Measurements from ENCODE around the gene TM7SF2.

The TM7SF2 gene

GRCh38 chr11:65087827-65088226 is 23.8 kb upstream of the TM7SF2 start:
- peaks cover 28% of the 10 kb centered on the region for H3K79me2 ChIP-seq (ENCODE audit: low read length)
- H2AFZ ChIP-seq (ENCODE audit: low read depth, low read length): no peak overlapping the region
- peaks cover 2% of the 10 kb centered on the region; the same call in 1 of the 2 replicates for H4K20me1 ChIP-seq (ENCODE audit: insufficient read depth, low read length)
- H3K27ac ChIP-seq (ENCODE audit: low read length): no peak overlapping the region
- no peak overlapping the region for H3K4me3 ChIP-seq (ENCODE audit: low read length)
- H3K9me3 ChIP-seq (ENCODE audit: insufficient read depth, low read length): no peaks in the 10 kb centered on the region
- H3K4me1 ChIP-seq (ENCODE audit: low read length): peaks cover 18% of the 10 kb centered on the region
- H3K36me3 ChIP-seq (replicated peaks; ENCODE audit: low read depth, low read length): peaks cover 31% of the 10 kb centered on the region
- H3K9ac ChIP-seq (ENCODE audit: low read length): no peak overlapping the region
- no peaks in the 10 kb centered on the region for H3K27me3 ChIP-seq (ENCODE audit: low read depth, low read length)
- H3K4me2 ChIP-seq (ENCODE audit: low read length): no peak overlapping the region
- TF ChIP-seq EZH2phosphoT487 (IDR thresholded peaks at IDR 0.05; ENCODE audit: low read depth) (no peak), CTCF (IDR thresholded peaks at IDR 0.05; ENCODE audit: low read depth, low read length) (no peak)

DNA sequence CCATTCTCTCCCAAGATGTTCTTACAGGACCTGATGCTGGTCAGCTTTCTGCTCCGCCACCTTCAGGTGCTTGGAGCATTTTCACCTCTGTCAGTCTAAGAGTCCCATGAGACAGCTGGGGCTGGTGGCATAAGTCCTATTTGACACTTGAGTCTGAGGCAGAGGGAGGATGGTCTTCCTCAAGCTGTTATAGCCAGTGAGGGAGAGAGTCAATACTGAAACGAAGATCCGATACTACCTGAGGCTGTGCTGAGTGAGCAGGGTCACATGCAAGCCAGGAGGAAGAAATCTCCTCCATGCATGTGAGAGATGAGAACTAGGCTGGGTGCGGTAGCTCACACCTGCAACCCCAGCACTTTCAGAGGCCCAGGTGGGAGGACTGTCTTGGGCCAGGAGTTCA is 22.1 kb upstream of the TM7SF2 start:
- Histone ChIP-seq H3K27me3 (ENCODE audit: low read depth, low read length) (no peaks in the 10 kb centered on the region), H3K9me3 (ENCODE audit: insufficient read depth, low read length) (no peaks in the 10 kb centered on the region), H3K79me2 (ENCODE audit: low read length) (peaks cover 13% of the 10 kb centered on the region), H3K4me3 (ENCODE audit: low read length) (no peak overlapping the region), H3K4me2 (ENCODE audit: low read length) (no peak overlapping the region), H3K27ac (ENCODE audit: low read length) (no peak overlapping the region), H3K4me1 (ENCODE audit: low read length) (peaks cover 15% of the 10 kb centered on the region), H3K36me3 (replicated peaks; ENCODE audit: low read depth, low read length) (peaks cover 26% of the 10 kb centered on the region), H3K9ac (ENCODE audit: low read length) (no peak overlapping the region), H2AFZ (ENCODE audit: low read depth, low read length) (no peak overlapping the region), H4K20me1 (ENCODE audit: insufficient read depth, low read length) (no peaks in the 10 kb centered on the region)
- no peak for TF ChIP-seq EZH2phosphoT487 (IDR thresholded peaks at IDR 0.05; ENCODE audit: low read depth)
- TF ChIP-seq CTCF (IDR thresholded peaks at IDR 0.05; ENCODE audit: low read depth, low read length): no peak

DNA sequence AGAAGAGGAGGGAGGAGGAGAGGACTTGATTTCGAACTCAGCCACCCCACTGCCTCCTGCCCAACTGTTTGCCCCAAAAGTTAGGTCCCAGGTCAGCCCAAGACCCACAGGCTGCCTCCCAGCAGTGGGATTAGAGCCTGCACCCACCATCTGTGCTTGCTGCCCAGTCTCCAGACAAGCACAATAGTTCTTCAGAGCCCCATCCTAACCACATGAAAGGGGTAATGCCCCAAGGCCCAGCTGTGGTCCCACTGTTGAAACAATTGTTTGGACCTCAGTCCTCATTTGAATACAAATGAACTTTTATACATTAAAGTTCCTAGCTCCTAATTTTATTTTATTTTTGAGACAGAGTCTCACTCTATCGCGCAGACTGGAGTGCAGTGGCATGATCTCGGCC is 21.0 kb upstream of the TM7SF2 start:
- H3K27ac ChIP-seq (ENCODE audit: low read length): no peak overlapping the region
- H3K4me1 ChIP-seq (ENCODE audit: low read length): peaks cover 12% of the 10 kb centered on the region
- no peak overlapping the region for H2AFZ ChIP-seq (ENCODE audit: low read depth, low read length)
- H3K4me3 ChIP-seq (ENCODE audit: low read length): no peak overlapping the region
- peaks cover 3% of the 10 kb centered on the region for H3K79me2 ChIP-seq (ENCODE audit: low read length)
- H4K20me1 ChIP-seq (ENCODE audit: insufficient read depth, low read length): no peaks in the 10 kb centered on the region
- H3K9me3 ChIP-seq (ENCODE audit: insufficient read depth, low read length): no peaks in the 10 kb centered on the region
- H3K36me3 ChIP-seq (replicated peaks; ENCODE audit: low read depth, low read length): peaks cover 20% of the 10 kb centered on the region
- no peak overlapping the region for H3K9ac ChIP-seq (ENCODE audit: low read length)
- no peaks in the 10 kb centered on the region for H3K27me3 ChIP-seq (ENCODE audit: low read depth, low read length)
- no peak for TF ChIP-seq CTCF (IDR thresholded peaks at IDR 0.05; ENCODE audit: low read depth, low read length)
- TF ChIP-seq EZH2phosphoT487 (IDR thresholded peaks at IDR 0.05; ENCODE audit: low read depth): no peak
- no peak overlapping the region for H3K4me2 ChIP-seq (ENCODE audit: low read length)

DNA sequence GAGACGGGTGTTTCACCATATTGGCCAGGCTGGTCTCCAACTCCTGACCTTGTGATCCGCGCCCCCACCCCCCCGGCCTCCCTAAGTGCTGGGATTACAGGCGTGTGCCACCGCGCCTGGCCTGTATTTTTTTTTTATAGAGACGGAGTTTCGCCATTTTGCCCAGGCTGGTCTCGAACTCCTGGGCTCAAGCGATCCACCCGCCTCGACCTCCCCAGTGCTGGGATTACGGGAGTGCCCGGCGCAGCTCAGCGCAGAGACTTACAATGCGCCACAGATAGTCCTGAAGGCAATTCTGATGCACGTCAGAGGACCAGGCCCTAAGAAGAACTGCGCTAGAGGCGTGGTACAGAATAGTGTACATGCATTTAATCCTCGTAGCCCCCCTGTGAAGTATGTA is 16.2 kb upstream of the TM7SF2 start:
- peaks cover 27% of the 10 kb centered on the region for H3K79me2 ChIP-seq (ENCODE audit: low read length)
- H3K4me3 ChIP-seq (ENCODE audit: low read length): peak overlapping the region; percentile 87

More for the DNA sequence above, 16.2 kb upstream of the TM7SF2 start:
- Histone ChIP-seq H4K20me1 (ENCODE audit: insufficient read depth, low read length) (peaks cover 3% of the 10 kb centered on the region; the same call in 1 of the 2 replicates), H3K4me2 (ENCODE audit: low read length) (peak overlapping the region; percentile 91), H2AFZ (ENCODE audit: low read depth, low read length) (peak overlapping the region; percentile 100), H3K27ac (ENCODE audit: low read length) (peak overlapping the region; percentile 74), H3K36me3 (replicated peaks; ENCODE audit: low read depth, low read length) (peaks cover 8% of the 10 kb centered on the region), H3K4me1 (ENCODE audit: low read length) (peaks cover 21% of the 10 kb centered on the region), H3K9ac (ENCODE audit: low read length) (peak overlapping the region; percentile 58; the same call in 1 of the 2 replicates), H3K27me3 (ENCODE audit: low read depth, low read length) (no peaks in the 10 kb centered on the region), H3K9me3 (ENCODE audit: insufficient read depth, low read length) (no peaks in the 10 kb centered on the region)
- no peak for TF ChIP-seq CTCF (IDR thresholded peaks at IDR 0.05; ENCODE audit: low read depth, low read length)
- TF ChIP-seq EZH2phosphoT487 (IDR thresholded peaks at IDR 0.05; ENCODE audit: low read depth): no peak

All from OCI-LY3 (cell line).